GM21737 (cell line): ENCODE results near the gene IER5.

Experiments used
- ATAC-seq: cut with Tn5 transposase; IDR thresholded peaks from one replicate; pipeline ENCODE4 v1.9.1; 2021; ENCODE audit warnings: mild to moderate bottlenecking, moderate library complexity; ENCODE audit not compliant: unreplicated experiment

IER5 gene

DNA sequence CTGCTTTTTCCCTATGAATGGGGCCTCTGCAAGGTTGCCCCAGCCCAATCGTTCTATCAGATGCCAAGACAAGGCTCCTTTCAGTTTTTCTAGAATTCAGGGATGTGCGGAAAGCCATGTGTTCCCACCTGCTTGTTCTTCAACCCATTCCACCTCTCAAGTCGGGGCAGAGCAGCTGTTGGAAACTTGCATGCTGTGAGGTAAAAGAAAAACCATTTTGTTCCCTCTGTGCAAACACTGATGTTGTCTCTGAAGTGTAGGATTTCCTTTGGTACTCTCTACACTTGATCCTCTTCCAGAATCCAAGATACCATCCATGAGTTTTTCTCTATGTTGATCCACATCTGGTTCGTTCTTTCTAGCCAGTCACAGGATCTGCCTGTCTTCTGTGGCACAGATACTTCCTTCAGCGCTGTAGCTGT is 7.3 kb downstream of the IER5 start:
- no peak for ATAC-seq

DNA sequence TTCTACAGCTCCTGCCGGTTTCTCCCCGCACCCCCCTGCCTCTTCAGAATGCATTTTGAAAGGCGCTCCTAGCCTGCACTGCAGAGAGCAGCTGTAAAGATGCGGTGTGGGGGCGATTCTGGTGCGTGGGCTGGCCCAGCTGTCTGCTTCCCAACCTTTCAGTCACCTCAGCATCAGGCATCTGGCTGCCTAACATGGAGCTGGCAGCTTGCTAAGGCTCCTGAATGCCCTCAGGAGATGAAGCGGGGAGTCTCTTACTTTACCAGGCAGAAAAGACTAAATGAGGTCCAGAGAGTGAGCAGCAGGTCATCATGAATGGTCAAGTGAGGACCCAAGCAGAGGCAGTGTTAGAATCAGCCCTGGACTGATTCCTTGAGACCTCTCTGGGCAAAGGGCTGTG is 8.7 kb downstream of the IER5 start:
- no peak for ATAC-seq

DNA sequence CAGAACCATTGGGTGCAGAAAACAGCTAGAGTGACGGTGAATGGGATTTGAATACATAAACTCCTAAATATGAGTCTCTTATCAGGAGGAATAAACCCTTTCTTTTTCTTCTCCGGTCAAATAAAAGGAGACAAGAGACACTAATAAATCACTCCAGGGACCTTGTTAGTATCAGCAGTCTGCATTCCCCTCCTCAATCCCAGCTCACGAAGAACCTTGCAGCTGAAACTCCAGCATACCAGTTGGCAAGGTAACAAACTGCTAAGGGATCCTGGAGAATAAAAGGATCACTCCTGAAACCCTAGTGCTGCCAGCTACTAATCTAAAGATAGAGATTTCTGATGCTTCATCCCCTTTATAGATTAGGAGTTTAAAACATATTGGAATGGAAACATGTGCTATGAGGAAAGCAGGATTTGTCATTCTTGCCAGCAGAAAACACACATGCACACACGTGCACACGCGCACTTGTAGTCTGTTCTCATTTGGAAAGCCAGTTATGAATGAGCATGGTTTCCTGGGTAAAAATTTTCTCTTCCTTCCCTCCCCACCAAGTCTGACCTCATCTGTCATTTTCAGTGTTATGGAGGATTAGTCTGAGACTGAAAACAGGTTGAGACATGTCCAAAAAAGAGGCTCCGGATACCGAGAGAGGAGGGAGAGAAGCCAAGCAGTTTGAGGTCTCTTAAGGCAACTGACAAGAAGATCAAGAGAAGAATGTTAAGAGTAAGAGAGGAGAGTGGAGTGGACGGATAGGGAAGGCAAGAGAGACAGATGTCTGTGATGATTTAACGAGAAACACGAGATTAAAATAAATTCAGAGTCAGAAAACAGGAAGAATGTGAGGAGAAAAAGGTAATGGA is 10.9 kb downstream of the IER5 start:
- ATAC-seq, result peak; percentile 64

DNA sequence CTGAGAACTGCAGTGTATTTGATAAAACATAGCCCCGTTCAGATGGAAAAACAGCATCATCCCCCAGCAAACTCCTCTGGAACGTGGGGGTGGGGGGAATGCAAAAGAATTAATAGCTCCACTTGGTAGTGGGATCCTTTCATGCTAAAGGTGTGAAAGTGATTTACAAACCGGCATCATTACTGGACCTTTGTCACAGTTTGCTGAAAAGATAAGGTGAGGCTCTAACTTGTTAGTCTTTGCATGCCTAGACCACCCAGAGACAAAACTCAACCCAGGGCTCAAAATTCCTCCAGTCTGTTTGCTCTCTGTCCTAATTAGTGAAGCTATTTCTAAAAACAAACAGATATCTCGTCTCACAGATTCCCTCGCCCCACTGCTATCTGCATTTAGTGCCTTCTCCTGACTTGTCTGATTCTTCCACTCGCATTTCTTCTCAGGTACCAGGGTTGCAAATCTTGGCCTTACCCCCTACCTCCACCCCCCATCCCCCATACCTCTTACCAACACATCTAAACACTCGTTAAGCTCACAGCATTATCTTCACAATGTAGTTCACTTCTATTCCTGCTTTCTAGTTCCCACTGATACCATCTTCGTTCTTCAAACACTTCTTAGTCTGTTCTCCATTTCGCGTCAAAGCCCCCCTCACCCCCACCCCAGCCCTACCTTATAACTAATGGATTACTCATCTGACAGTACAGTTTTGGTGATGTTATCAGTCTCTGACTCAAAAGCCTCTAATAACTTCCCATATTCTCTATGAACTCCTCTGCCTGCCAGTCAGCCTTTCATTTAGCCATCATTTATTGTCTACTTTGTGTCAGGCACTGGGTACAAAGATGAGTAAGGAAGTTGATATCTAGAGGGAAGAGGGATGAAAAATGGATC is 11.8 kb downstream of the IER5 start:
- no peak for ATAC-seq

DNA sequence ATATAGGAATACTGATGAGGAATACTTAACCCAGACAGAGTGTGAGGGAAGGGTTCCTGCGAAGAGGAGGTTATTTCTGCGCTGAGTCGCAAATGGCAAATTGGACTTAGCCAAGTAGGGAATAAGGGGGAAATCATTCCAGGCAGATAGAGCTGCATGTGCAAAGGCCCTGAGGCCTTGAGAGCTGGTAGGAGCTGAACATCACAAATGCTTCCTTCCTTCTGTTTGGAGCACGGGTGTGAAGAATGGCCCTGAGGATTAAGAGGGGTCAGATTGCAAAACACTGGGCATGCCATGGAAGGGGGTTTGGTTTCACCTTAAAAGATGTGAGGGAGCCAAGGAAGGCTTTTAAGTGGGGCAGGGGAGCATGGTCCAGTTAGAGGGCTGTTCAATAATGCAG is 12.4 kb downstream of the IER5 start:
- ATAC-seq, result no peak

DNA sequence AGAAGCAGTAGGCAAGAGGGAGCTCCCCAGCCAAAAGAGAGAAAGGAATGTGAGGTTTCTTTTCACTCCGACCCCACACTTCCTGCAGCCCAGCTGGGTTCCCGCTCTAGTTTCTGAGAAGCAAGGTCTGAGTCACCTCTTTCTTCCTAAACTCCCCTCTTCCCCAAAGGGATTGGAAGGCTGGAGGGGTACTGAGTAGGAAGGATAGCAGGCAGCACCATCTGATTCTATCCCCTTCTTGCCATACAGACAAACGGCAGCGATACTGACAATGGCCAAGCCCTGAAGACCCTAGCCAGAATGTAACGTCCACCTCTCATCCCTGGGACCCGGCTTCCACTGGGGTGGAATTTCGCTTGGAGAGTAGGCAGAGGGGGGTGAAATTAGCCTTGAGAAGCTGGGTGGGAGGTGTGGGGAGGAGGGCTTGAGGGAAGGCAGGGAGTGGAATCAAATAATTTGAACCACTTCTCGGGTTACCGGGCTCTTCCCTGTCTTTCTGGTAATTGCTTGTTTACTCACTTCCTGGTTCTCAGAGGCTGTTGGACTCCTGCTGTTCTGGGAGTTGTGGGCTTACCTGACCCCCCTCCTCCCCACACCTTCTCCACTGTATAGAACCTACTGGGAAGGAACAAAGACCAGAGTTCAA is 13.2 kb downstream of the IER5 start:
- no peak for ATAC-seq

DNA sequence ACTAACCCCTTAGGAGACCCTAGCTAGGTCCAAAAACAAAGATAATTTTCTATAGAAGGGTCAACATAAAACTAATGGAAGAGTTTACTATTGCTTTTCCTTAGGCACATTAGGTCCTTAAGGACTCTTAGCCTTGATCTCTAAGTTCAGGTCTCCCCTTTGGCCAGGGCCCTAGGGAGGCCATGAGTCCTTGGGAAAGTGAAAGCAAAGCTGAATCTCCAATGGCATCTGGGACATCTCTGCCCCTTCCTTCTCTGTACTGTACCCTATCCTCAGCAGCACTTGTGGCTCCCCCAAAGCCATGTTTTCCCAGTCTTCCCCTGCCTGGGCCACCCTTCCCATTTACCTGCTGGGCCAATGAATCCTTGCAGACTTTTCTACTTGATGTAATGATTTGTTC is 14.3 kb downstream of the IER5 start:
- ATAC-seq, result no peak

DNA sequence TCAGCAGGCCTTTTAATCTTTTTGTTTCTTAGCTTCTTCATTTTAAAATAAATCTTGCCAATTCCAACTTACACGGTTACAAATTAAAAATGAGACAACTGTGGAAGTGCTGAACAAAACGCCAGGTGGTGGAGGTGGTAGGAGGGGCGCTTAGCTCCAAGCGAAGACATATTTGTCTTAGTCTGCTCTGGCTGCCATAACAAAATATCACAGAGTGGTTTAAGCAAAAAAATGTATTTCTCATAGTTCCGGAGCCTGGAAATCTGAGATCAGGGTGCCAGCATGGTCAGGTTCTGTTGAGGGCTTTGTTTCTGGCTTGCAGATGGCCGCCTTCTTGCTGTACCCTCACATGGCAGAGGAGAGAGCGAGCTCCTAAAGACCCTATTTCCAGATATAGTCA is 14.9 kb downstream of the IER5 start:
- no peak for ATAC-seq

DNA sequence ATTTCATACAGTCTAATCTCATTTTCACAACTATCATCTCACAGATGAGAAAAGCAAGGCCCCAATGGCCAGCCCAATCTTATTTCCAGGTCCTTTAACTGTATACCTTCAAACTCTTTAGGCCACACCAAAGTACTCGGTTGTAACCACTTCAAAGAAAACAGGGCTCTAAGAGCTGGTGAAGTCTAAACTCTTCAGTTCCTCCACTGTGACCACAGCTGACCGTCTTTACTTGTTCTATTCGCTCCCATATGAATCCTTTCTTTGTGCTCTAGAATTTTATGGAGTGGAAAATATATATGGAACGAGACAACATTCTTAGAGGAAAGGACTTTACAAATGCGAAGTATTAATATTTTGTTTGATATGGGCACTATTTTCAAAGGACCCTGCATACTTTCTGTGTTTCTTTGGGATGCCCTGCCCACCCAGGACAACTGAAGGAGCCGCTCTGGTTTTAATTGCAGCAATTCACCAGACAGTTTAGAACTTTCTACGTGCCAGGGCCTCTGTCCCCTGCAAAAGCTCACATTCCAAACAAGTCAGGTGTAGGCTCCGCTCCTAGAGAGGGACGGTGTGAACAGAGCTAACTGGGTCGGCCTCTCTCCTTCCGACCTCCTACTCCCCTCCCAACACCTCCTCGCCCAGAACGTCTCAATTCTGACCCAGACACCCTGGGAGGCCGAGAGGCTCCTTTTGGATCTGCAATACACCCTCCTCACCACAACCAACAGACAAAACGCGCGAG is 15.7 kb downstream of the IER5 start:
- ATAC-seq, result no peak

DNA sequence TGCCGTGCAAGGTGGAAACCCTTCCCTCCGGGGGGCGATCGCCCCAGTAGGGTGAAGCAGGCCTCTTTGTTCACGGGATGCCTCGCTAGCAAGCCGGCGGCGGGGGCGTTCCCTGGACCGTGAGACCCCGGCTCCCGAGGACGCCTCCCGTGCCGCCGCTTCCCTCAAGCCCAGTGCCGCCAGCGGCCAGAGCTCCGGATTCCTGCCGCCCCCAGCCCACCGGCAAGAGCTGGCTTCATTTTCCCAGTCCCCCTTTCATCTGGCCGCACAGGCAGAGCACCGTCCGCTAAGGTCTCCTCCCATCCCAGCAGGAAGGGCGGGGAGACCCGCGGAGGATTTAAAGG is 16.3 kb downstream of the IER5 start:
- ATAC-seq, result peak; percentile 14

DNA sequence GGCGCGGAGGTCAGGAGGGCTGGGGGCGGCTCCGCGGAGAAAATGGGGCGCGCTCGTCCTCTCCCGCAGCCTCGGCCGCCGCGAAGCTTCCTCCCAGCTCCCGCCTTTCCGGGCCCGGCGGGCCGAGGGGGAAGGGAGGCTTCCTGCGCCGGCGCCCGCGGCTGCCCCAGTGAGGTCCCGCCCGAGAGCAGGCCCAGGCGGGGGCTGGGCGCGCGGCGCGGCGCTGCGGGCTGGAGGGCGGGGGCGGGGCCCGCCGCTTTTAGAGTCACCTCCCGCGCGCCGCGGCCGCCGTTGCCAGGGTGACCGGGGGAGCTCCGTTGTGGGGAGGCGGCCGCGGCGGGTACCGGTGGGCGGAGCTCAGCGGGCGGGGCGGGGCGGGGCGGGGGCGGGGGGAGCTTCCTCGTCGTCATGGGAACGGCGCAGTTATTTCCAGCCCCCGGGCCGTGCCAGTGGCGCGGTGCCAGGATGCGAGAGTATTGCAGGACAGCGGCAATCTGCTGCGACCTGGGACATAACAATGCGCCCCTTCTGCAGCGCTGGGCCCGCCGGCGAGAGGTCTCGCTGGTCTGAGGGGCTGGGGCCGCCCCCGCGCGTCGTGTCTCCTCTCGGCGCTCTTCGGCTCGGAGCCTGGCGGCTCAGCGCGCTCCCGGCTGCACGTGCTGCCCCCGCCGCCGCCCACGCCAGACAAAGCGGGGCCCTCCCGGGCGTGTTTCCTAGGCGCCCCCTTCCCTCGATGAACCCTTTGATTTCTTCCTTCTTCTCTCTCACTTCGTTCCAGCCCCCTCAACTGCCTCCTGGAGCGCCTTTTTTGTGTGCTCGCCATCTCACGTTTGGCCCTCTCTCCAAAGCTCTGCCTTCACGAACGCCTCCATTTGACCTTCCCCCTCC is 16.9 kb downstream of the IER5 start:
- ATAC-seq, result peak; percentile 71

DNA sequence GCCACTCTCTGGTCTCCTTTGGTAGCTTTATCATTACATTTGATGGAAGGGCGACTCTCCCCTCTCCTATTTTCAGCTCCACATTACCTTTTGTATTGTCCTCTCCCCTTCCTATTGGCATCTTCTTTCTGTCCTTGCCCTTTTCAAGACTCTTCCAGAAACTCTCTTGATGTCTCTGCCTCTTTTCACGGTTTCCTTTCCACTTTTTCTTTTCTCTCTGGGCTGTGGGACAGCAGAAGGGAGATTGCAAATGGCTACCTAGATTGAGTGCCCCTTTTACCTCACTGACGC is 17.5 kb downstream of the IER5 start:
- no peak for ATAC-seq

DNA sequence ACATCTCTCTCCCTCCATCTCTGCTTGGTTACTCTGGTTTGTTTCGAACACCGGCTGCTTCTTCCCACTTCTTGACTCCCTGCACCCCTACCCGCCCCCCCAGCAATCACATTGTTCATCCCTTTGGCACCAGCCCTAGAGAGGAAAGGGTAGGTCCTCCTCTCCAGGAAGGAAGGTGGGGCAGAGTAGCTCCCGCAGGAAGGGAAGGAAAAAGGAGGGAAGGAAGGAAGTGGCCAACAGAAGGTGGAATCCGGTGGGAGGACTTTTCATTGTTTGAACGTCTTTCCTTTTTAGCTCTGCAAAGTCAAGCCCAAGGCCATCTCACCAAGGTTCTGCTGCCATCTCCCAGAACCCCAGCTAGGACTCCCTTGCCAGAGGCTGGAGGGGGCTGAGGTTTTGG is 18.0 kb downstream of the IER5 start:
- ATAC-seq, result no peak

DNA sequence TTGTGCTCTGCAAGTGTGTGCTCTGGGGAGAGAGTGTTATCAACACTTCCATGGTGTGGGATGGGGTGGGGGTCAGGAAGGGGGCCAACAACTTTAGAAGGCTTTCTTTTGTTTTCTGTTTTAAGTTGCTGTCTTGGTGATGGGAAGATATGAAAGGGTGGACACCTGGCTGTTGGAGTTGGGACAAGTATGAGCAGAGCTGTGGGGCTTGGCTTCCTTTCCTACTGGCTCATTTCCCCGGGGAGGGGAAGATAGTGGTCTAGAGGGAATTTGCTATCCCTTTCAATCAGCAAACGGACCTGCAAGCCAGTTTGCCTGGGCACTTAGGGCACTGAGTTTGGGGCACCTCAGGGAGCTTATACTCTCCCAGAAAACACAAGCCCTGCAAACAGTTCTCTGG is 19.2 kb downstream of the IER5 start:
- ATAC-seq, result no peak

DNA sequence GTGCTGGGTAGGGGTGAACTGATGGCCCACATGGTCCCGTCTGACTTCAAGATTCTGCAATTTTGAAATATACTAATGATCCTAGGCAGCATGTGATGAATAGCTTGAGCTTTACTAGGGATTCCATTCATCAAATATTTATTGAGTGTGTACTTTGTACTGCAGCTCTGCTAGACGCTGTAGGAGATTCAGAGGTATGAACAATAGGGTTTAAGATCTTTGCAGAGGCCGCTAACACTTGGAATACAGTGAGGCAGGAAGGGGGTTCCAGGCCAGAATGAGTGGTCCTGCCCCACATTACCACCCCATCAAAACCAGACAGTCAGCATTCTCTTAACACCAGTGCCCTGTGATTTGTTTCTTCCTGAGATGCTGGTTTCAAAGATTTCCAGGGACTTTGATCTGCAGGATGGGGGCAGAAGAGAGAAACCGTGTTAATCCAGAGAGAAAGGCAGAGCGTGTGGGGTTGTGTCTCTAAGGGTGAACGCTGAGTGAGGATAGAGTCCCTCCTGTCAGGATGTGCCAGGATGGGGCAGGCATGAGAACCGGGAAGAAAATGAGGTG is 19.9 kb downstream of the IER5 start:
- no peak for ATAC-seq

DNA sequence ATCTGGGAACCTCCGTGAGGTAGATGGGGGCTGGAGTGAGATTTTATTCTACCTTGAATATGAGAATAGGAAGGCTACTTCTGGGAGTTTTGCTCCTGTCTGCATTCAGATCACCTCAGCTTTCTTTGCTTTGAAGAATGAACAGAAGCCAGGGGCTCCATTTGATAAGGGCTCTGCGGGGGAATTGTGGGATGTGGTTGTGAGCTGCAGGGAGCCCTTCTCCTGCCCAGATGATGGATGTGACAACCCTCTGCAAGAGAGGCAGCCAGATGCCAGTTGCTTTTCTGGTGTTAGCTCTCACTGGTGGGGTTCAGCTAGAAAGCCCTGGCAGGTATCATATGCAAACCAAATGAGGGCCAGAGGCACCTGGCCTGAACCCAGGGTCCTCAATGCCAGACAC is 21.5 kb downstream of the IER5 start:
- ATAC-seq, result no peak

DNA sequence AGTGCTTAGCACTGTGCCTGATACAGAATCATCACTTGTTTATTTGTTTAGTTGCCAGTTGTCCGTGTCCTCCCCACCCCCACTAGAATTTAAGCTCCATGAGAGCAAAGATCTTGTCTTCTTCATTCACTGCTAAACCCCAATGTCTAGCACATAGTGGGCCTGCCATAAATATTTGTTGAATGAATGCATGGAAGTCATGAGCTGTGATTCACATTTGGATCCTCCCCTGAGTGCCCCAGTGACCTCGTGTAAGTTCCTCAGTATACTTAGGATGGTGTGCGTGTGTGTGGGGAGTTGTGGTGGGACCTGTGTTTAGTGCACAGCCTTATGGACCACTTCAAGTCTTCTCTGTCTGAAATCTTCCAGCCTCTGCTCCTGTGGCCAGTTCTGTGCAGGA is 23.1 kb downstream of the IER5 start:
- no peak for ATAC-seq

DNA sequence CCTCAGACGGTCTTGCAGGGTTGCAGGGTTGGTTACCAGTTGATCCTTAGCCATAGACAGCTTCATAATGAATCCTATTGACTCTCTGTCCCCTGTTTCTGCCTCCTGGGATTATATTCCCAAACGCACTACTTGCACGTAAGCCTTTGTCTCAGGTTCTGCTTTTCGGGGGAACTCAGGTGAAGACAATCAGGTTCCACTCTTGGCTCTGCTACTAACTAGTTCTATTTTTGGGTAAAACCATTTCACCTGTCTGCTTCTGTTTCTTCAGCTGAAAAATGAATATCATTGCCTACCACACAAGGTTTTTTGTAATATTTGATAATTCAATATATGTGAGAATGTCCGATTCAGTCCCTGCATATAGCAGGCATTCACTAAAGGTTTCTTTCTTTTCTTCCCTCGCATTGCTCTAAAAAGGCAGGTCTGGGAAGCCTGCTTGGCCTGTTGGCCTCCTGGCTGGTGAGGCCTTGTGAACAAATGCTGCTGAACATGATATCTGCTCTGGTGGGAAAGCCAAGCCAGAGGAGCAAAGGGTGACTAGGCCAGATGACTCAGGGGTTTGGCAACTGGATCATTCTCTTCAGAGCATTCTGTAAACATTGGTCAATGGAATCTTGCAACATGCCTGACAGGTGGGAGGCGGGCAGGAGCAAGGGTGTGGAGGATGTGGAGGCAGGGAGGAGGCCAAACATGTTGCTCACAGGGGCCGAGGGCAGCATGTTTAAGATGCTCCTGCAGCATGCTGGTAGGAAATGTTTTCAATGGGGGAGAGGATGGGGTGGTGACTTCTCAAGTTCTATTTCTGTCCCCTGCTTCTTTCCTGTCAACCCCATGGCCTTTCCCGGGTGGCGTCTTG is 23.8 kb downstream of the IER5 start:
- ATAC-seq, result no peak

DNA sequence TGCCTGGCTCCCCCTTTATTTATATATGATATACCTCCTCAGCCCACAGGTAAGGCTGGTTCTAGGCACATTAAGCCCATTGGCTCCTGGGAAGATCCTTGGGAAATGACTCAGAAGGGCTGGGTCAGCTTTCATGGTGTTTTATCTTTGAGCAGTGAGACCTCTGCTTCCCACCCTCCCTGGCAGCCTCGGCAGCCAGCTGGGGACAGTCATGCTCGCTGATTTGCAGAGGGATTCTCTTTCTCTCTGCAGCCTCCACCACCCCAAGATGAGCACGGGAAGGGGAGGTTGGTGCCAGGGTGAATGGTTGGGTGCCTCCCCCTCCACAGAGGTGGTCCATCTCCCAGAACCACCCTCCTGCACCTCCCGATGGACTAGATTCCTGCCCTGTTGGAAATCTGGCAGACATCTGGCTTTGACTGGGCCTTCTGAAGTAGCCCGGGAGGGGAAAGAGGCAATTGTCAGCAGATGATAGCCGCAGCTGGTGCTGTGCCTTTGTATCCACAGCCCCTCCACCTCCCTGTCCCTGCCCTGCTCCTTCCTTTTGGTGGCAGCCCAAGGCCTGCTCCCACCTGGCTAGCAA is 24.6 kb downstream of the IER5 start:
- no peak for ATAC-seq
